ENCODE measurements around the gene SLC35F5.

The SLC35F5 gene

DNA sequence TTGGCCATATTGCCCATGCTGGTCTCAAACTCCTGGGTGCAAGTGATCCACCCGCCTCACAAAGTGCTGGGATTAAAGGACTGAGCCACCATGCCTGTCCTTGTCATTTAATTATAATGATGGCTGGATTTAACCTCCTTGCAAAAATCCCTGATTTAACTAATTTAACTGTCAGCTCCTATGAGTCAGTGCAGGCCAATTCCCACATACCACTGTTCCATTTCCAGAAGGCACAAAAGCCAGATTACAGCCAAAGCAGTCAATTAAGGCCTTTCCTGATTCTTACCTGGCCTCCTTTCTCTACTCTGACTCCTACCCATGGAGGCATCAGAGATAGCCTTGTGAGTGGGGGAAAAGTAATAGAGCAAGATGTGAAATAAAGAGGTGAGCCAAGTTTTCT is 12.3 kb upstream of the SLC35F5 start:
- in situ Hi-C loops (cut with HindIII; ENCODE audit: low sequenced_read_pairs) = no loop called here

DNA sequence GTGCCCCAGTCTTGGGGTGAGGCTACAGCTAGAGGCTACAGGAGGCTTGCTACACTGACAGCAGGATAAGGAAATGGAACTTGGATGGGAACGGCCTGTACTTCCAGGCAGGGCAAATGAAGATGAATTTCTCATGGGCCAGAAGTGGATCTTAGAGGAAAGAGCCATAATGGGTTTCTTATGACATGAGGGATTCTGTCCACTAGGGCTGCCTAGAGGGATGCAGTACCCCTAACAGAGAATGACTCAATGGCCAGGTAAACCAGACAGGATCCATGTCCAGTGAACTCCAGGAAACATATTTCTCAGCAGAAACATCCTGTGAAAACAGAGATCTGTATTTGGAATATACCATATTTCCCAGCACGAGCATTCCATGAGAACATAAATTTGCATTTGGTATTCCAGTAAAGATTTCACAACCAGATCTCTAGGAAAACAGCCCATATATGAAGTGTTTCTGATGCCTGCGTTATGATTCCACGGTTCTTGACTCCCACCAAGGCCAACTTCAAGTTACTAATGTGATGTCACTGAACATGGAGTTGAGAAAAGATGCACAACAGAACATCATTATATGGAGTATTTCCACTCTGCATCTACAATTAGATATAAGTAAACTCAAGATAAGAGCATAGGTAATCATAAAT is 11.5 kb upstream of the SLC35F5 start:
- TF ChIP-seq, protein P1, sequence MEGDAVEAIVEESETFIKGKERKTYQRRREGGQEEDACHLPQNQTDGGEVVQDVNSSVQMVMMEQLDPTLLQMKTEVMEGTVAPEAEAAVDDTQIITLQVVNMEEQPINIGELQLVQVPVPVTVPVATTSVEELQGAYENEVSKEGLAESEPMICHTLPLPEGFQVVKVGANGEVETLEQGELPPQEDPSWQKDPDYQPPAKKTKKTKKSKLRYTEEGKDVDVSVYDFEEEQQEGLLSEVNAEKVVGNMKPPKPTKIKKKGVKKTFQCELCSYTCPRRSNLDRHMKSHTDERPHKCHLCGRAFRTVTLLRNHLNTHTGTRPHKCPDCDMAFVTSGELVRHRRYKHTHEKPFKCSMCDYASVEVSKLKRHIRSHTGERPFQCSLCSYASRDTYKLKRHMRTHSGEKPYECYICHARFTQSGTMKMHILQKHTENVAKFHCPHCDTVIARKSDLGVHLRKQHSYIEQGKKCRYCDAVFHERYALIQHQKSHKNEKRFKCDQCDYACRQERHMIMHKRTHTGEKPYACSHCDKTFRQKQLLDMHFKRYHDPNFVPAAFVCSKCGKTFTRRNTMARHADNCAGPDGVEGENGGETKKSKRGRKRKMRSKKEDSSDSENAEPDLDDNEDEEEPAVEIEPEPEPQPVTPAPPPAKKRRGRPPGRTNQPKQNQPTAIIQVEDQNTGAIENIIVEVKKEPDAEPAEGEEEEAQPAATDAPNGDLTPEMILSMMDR (IDR thresholded peaks at IDR 0.05; ENCODE audit: low read depth, low read length, missing control alignments) = no peak
- H3K4me3 ChIP-seq (ENCODE audit: low read depth, low read length) = no peak overlapping the region
- no peak for DNase-seq (ENCODE audit: low read depth)
- in situ Hi-C loops (cut with HindIII; ENCODE audit: low sequenced_read_pairs) = no loop called here

More for the DNA sequence above, 12.3 kb upstream of the SLC35F5 start:
- H3K4me3 ChIP-seq (ENCODE audit: low read depth, low read length) = no peak overlapping the region
- TF ChIP-seq, protein P1 (IDR thresholded peaks at IDR 0.05; ENCODE audit: low read depth, low read length, missing control alignments) = no peak
- no peak for DNase-seq (ENCODE audit: low read depth)

DNA sequence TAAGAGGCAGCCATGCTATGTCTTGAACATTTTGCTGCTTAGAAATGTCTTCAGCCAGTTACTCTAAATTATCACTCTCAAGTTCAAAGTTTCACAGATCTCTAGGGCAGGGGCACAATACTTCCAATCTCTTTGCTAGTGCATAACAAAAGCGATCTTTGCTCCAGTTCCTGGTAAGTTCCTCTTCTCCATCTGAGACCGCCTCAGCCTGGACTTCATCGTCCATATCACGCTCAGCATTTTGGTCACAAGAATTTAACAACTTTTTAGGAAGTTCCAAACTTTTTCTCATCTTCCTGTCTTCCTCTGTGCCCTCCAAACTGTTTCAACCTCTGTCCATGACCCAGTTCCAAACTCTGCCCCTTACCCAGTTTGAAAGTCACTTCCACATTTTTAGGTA is 8.8 kb upstream of the SLC35F5 start:
- in situ Hi-C loops (cut with HindIII; ENCODE audit: low sequenced_read_pairs) = no loop called here
- no peak for DNase-seq (ENCODE audit: low read depth)
- TF ChIP-seq, protein P1 (IDR thresholded peaks at IDR 0.05; ENCODE audit: low read depth, low read length, missing control alignments) = no peak
- H3K4me3 ChIP-seq (ENCODE audit: low read depth, low read length) = no peak overlapping the region

GRCh38 chr2:113762377-113763118 is 6.1 kb upstream of the SLC35F5 start:
- in situ Hi-C loops (cut with HindIII; ENCODE audit: low sequenced_read_pairs) = no loop called here
- peak; percentile 72 for DNase-seq (ENCODE audit: low read depth)
- H3K4me3 ChIP-seq (ENCODE audit: low read depth, low read length) = no peak overlapping the region

DNA sequence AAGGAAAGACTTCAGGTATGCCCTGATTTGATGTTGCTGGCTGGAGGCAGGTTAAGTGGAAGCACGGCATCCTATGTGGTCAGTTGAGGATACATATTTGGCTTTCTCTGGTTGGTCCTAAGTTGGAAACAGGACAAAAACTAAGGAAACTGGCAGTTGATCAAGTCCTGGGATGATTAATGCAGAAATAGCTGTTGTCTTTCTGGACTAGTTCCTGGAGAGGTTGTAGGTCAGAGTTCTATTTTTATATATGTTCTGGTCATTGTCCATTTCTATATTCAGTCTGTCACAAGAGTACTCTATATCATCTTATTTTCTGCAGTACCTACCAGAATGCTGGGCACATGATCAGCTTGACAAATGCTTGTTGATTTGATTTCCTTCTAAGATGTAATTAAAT is 4.0 kb upstream of the SLC35F5 start:
- no peak overlapping the region for H3K4me3 ChIP-seq (ENCODE audit: low read depth, low read length)
- in situ Hi-C loops (cut with HindIII; ENCODE audit: low sequenced_read_pairs) = no loop called here
- TF ChIP-seq, protein P1 (IDR thresholded peaks at IDR 0.05; ENCODE audit: low read depth, low read length, missing control alignments) = no peak
- peak; percentile 38 for DNase-seq (ENCODE audit: low read depth)

More at GRCh38 chr2:113762377-113763118, 6.1 kb upstream of the SLC35F5 start:
- TF ChIP-seq, protein P1 (IDR thresholded peaks at IDR 0.05; ENCODE audit: low read depth, low read length, missing control alignments) = no peak

DNA sequence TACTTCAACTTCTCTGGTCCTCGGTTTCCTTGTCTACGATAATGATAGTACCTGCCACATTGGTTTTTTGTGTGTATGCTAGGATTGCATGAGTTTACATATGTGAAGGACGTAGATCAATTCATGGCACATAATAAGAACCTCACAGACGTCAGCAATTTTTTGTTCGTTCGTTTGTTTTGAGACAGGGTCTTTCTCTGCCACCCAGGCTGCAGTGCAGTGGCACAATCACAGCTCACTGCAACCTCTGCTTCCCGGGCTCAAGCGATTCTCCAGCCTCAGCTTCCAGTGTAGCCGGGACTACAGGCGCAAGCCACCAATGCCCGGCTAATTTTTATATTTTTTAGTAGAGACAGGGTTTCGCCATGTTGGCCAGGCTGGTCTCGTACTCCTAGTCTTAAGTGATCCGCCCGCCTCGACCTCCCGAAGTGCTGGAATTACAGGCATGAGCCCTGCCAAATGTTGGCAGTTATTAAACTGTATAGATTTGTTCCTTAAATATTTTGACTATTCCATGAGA is 756 bp upstream of the SLC35F5 start:
- TF ChIP-seq, protein P1 (IDR thresholded peaks at IDR 0.05; ENCODE audit: low read depth, low read length, missing control alignments) = no peak
- in situ Hi-C loops (cut with HindIII; ENCODE audit: low sequenced_read_pairs) = no loop called here
- H3K4me3 ChIP-seq (ENCODE audit: low read depth, low read length) = peak overlapping the region; percentile 94
- no peak for DNase-seq (ENCODE audit: low read depth)

Data from astrocyte of the cerebellum (primary cell).